CD4-positive, alpha-beta T cell treated with Interleukin-2 at 100 ng/mL for 4 hours (primary cell): ENCODE results near the gene NFE2L2.
"Not testable (repeated sequence)": the region's sequence is repeated elsewhere in the genome, so short reads cannot be mapped to it uniquely, and the experiment has no call there.

Experiments used
- DNase-seq: peaks from one replicate; pipeline ENCODE4 v3.0.0-alpha.2; 2020; ENCODE audit warnings: low spot score

The NFE2L2 gene

DNA sequence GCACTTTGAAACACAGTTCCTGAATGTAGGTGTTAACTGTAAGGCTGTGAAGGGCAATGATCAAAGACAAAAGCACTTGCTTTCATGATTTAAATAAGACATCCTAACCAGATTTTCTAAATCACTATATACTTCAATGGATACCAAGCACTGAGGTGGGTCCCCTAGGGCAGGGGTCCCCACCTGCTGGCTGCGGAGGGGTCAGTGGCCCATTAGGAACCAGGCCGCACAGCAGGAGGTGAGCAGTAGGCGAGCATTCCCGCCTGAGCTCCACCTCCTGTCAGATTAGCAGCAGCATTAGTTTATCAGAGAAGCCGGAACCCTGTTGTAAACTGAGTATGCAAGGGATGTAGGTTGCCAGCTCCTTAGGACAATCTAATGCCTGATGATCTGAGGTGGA lies 7.1 kb downstream of the NFE2L2 start:
- no peak for DNase-seq

DNA sequence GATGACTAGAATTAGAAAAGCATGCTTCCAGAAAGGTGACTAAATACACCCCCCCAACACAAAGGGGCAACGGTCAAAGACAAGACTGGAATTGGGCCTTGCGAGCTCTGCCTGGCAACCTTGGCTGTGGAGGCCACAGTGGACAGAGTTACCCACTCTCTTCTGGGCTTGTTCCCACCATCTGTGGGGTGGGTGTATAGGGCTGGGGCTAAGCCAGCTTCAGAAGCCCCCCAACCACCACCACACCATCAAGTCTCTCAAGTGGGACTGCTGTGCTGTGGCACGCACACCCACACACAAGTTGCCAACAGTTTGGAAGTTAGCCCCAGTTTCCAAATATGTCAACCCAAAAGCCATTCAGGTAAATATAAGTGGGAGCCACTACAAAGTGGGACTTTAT lies 7.8 kb downstream of the NFE2L2 start:
- DNase-seq = no peak

DNA sequence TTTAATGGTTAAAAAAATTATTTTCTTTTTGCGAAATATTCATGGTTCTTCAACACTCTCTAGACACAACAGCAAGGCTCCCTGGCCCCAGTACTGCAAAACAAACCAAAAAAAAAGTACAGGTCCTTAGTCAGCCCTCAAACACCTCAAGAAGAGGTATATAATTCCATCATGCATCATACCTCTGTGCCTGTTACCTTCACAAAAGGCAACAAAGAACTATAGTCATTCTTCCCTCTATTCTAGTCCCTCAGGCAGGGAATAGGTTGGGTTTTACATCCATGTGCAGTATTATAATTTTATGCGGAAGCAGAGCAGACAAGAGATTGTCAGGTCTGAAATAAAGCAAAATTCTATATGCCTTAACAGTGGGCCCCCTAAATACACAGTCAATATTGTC lies 8.5 kb downstream of the NFE2L2 start:
- no peak for DNase-seq

DNA sequence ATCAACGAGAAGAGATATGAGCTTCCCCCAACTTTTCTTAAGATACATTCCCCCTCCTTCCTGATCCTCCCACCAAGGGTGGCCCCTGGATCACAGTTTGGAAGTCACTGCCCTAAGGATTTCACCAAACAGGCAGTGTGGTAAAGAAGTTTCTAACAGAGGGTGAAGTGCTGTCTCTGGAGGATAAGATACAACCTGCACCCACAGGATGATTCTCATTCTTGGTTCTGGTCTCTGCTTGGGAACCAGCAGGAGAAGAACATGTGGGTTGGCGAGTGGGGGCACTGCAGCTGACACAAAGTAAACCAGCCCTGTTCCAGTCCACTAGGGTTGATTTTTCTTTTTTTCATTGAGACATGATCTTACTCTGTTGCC lies 9.3 kb downstream of the NFE2L2 start:
- no peak for DNase-seq

DNA sequence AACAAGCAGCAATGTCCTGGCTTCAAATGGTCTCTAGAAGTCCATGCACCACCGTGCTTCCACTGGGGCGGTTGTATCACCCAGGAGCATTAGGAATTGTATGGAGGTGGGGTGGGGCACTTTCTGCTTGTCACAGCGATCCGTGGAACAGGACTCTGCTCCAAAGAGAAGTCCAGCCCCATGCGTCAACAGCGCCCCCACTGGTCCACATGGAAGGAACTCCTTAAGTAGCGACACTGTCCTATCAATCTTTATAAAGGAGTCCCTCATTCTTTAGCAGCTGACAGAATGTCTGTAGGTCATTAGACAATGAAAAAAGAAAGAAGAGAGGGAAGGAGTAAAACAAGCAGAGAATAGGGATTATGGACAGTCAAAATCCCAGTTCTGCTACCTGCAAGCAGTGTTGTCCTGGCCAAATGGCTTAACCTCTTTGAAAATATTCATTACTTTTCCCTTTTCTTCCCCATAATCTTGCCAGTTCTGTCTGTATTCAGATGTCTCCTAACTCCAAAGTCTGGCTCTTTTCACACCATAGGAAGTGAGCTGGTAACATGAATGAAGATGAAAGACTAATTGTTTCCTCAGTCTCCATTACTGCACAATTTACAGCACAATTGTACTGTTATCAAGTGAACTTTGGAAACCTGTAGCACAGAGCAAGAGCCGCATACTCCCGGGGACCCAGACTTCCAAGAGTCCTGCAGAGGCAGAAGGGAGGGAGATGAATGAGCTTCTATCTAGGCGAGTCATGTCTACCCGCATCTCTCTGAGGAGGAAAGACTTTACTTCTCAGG lies 9.9 kb downstream of the NFE2L2 start:
- DNase-seq = no peak

DNA sequence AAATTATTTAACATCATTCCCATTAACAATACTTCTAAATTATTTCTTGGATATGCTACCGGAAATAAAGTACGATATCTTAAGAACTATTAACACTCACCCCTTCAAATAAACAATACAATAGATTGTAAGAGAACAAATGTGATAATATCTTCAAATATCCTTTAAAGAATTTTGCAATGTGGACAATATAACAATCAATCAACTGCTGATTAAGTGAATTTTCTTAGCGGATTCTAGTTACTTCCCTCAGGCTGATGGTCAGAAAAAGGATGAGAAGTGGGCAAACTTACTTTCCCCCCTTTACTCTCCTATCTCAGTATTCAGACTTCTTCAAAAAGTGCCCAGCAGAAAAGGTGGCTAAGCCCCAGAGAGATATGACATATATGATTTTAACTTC lies 10.8 kb downstream of the NFE2L2 start:
- DNase-seq = no peak

DNA sequence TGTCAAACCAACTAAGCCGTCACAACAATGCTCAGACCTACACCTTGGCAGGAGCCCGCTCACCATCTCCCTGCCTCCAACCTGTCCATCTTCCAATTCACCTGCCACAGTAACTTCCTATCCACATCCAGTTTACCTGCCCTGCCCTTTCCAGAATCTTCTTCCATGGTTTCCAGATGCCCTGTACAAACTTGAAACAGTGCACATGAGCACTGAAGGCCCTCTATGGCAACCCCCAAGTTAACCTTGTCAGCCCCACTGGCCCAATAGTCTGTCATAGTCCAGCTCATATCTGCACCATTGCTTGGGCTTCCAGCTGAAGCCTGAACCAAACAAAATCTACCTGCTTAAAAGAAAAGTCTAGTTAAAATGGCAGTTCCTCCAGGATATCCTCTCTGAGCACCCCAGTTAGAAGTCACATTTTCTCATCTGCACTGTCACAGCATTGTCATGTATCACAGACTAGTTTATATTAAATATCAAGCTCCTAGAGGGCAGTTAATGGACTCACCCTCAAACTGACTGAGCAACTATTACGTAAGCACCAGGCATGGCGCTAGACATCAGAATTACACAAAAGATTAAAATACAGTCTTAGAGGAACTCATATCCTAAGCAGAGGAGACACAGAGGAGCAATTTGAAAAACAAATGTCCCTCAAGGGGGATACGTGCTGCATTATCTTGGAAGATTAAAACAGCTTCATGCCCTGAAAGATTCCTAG lies 11.6 kb downstream of the NFE2L2 start:
- DNase-seq = no peak

DNA sequence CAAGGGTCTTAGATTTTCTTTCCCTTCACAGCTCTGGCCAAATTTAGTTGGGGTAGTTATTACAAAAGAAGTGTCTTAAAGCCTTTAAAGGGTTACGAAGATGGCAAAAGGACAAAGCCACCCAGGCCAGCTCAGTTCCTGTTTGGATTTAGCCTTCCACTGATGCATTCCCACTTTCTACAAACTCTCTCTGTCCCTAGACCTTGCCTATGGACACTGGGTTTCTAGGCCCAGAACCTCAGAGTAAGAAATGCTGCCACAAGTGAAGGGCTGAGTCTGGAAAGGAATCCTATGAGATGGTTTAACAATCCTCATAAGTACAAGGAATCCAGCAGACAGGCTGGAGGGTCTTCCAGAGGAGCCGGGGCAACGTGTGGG lies 13.4 kb downstream of the NFE2L2 start:
- DNase-seq = no peak

DNA sequence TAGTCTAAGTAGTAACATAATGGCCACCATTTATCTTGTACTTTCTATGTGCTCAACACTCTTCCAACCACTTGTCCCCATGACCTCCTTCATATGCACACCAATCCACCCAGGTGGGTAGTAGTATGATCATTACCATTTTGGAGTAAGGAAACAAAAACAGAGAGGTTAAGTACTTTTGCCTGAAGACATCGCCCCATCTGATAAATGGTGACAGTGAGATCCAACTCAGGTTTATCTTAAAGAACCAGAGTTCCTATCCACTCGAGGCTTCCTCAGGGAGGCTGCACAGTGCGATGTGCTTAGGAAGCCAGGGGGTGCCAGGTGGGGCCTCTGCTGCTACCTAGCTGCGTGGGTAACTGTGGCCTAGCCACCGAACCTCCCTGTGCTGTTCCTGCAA lies 14.1 kb downstream of the NFE2L2 start:
- no peak for DNase-seq

DNA sequence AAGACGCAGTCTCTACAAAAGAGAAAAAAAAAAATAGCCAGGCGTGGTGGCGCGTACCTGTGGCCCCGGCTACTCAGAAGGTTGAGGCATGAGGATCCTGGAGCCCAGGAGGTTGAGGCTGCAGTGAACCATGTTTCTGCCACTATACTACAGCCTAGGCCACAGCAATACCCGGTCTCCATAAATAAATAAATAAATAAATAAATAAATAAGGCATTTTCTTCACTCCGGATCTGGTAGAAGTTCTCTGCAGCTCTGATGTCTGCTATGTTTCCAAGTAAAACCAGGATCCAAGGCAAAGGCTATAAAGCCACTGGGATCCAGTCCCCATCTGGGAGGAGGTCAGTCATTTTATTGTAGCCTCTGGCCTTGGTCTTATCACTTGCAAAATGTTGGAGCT lies 15.5 kb downstream of the NFE2L2 start:
- DNase-seq = no peak

DNA sequence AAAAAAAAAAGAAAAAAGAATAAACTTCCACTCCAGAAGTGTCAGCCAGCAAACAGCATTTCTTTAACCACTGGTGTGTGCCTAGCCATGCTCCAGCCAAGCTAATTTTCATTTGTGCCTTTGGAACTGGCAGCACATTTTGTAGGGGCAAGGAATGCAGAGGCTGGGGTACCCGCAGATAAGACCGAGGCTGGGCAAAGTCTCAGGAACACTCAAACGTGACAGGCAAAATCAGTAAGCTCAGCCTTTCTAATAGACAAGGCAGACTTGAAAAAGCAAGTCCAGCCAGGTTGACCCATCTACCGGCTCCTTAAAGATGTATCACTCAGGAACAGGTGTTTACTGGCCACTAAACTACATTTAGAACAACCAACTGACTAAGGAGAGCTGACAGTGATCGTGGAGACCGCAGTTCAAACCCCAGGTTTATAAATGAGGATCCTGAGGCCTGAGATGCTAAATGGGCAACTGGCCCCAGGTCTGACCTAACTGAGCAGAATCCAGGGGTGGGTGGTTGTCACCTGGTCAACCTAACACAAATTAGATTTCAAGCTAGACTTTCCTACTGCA lies 16.7 kb downstream of the NFE2L2 start:
- no peak for DNase-seq

DNA sequence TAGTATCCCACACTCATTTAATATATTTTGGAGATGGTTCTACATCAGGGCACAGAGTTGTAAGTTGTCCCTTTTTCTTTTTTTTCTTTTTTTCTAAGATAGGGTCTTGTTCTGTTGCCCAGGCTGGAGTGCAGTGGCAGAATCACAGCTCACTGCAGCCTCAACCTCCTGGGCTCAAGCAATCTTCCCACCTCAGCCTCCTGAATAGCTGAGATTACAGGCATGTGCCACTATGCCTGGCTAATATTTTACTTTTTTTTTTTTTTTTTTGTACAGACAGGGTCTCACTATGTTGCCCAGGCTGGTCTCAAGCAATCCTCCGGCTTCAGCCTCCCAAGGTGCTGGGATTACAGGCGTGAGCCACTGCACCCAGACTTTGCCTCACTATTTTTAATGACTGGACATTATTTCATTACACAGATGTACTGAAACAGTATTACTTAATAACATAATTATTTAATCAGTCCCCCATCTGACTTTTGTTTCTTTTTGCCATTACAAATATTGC lies 17.9 kb downstream of the NFE2L2 start:
- not testable (repeated sequence) for DNase-seq

DNA sequence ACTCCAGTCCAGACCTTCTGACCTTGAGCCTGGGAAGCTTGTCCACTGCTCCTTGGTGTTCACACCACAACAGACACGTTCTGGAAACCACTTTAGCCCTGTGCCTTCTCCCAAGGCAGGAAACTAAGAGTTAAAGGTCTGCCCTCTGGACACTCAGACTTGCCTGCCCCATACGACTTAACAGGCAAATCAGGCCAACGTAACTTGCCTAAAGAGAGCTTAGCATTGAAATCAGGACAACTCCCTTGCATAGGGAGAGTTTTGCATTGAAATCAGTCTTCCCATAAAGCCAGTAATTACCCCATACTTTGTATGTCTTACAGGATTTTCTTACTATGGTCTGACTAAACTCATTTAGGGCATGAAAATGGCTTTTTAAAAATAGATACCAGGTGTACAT lies 18.5 kb downstream of the NFE2L2 start:
- DNase-seq = no peak

DNA sequence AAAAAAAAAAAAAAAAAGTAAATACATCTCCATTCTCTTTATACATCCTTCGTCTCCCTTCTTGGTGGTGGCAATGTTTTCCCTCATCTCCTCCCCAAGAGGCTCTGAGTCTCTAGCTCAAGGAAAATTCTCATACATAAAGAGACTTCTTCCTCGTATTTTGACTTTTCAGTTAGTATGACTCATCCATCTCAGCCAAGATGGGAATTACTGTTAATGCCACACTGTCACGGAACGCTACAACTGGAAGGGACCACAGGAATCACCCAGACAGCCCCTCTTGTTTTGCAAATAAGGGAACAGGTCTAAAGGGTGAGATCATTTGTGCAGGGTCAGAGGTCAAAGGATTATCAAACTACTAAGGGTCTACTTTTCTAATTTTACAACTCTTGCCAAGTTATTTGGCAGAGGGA lies 19.5 kb downstream of the NFE2L2 start:
- no peak for DNase-seq

DNA sequence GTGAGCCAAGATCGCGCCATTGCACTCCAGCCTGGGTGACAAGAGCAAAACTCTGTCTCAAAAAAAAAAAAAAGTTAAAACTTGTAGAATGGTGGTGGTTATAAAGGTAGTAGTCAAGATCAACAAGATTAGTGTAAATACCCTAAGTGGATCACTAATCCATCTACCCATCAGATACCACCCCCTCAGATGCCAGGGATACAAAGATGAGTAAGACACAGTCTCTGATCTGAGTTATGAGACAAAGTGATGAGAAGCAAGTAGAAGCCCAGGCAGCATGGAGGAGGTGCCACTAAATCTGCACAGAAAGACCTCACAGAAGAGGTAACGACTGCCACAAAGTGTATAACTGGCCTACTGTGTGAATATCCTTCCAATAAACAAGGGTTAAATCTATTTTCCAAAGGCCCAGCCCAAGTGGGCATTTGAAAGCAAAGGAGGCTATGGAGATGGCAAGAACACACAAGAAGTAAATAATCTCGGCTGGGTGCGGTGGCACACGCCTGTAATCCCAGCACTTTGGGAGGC lies 20.2 kb downstream of the NFE2L2 start:
- DNase-seq = no peak

DNA sequence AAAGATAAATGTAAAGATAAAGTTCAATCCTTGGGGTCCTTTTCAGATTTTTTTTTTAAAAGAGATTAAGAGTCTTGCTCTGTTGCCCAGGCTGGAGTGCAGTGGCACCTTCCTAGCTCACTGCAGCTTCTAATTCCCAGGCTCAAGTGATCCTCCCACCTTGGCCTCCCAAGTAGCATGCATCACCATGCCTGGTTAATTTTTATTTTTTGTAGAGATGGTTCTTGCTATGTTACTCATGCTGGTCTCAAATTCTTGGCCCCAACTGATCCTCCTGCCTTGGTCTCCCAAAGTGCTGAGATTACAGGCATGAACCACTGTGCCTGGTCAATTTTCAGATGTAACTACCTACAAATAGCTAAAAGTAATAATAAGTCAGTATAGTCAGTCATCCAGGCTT lies 21.1 kb downstream of the NFE2L2 start:
- no peak for DNase-seq

DNA sequence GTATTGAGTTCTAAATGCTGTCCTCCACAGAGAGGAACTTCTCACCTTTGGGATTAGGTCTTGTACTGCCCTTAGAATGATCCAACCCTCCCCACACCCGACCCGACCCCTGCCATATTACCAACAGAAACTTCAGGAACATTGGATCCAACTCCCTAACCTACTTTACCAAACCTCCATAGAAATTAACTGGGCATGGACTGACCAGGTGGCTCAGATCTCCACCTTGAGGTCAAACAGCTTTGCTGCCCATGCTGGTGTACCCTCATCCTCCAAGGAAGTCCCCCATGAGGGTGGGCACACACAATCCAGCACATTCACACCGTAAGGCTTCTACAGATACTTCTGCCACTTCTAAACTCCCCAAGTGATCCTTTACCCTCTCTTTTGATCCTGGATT lies 21.5 kb downstream of the NFE2L2 start:
- DNase-seq = no peak

DNA sequence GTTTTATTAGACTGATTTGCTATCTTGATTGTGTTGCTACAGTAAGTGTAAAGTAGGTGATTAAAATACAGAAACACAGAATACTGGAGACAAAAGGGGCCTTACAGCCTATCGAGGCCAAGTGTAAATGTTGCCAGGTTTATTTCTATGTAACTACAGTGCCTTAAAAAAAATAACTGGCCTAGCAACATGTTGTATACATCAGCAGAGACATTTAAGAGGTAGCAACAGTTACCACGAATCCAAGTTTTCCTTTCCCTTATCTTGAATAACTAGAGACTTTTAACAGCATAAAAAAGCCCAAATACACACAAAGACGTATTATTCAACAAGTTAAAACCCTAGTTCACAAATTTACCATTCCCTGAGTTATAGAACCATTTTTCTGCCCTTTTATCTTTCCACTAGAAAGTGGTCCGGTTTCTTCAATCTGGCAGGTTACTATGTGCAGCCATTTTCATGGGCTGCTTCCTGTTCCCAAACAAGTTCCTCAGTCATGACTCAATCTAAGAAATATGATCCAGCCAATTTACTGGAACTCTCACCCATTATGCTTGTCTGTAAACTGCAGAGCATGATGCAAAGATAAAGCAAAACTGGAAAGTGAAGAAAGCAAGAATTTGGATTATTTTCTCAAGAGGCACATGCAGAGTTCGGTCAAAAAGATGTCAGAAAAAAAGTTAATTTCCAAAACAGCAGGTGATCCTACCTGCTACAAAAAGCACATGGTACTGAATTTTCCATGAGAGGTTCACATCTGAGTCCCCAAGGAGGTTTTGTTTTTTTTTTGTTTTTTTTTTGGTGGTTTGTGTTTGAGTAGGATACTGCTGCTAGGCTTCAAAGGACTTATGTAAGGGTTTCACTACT lies 22.2 kb downstream of the NFE2L2 start:
- no peak for DNase-seq

DNA sequence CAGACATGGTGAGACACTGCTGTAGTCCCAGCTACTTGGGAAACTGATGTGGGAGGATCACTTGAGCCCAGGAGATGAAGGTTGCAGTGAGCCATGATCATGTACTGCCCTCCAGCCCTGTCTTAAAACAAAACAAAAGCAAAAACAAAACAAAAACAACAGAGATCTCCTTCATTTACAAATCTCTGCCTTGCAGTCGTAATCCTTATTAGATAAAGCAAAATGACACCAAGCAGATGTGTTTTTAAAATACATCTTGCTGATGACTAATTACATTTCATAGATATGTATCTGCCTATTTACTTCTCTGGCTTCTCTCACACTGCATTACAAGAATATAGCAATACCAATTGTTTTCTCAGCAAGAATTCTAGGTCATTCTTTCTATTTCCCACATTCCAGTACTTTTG lies 22.8 kb downstream of the NFE2L2 start:
- no peak for DNase-seq

DNA sequence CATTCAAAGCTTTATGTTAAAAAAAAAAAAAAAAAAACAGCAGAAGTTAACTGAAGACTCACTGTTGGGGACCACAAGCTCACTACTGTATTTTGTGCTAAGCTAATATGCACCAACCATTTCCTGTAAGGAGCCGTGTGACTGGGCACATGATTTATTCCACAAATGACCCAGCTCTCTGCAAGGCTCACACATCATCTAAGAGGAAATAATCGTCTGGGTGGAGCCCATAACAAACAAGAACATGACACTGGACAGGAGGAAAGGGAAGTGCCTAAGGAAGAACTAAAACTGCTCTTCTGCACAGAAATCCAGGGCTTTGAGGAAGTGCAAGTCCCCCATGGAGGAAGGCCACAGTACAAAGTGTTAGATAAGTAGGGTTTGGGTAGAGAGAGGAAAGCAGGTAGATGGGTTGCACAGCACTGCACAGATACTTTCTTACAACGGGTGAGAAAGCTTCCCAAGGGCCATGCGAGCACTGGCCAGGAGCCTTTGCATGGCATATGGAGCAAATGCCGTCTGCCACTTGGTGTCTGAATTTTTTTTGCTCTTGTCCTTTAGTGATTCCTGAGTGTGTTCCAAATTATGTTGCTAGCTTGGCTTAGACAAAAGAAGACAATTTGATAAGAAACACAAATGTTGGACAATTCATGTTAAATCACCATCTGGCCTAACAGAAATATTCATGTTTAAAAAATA lies 24.4 kb downstream of the NFE2L2 start:
- DNase-seq = peak; percentile 66

DNA sequence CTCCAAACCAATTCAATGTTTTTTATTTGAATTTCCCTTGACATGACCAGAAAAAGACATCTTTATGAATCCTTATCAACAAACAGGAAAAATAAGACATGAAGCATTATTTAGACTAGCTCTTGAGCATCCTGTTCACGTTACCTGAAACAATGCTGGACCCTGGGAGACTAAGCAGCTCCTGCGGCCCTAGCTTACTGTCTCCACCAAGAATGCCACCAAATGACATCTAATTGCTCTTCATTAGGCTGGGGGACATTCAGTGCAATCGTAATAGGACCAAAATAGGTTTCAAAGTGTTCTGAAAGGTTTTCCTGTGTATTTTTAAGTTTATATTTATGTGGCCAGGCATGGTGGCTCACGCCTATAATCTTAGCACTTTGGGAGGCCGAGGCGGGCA lies 25.5 kb downstream of the NFE2L2 start:
- no peak for DNase-seq
